ENCODE results near the gene RAP2C.

RAP2C gene

GRCh38 chrX:132219343-132219768 lies at the start of gene RAP2C:
RAP2C (minus strand) TSS chrX:132219447; CDS start chrX:132217268, 2,179 bp downstream.
- peak; percentile 49 for DNase-seq

GRCh38 chrX:132267392-132267791 lies 48.1 kb upstream of the RAP2C start:
- DNase-seq: no peak

- peak; percentile 19 for DNase-seq
Observed at GRCh38 chrX:132266583-132267355, 47.5 kb upstream of the RAP2C start.

- no peak for DNase-seq
Observed at GRCh38 chrX:132263127-132263526, 43.9 kb upstream of the RAP2C start.

- DNase-seq: no peak
Observed at GRCh38 chrX:132258509-132258908, 39.3 kb upstream of the RAP2C start.

GRCh38 chrX:132257116-132257515 lies 37.9 kb upstream of the RAP2C start:
- DNase-seq: no peak

- DNase-seq: no peak
Observed at GRCh38 chrX:132236121-132236520, 16.9 kb upstream of the RAP2C start.

- no peak for DNase-seq
Observed at GRCh38 chrX:132235488-132235887, 16.2 kb upstream of the RAP2C start.

GRCh38 chrX:132231587-132231986 lies 12.3 kb upstream of the RAP2C start:
- DNase-seq: no peak

- DNase-seq: no peak
Observed at GRCh38 chrX:132227383-132228112, 8.3 kb upstream of the RAP2C start.

- no peak for DNase-seq
Observed at GRCh38 chrX:132226169-132226568, 6.9 kb upstream of the RAP2C start.

GRCh38 chrX:132218100-132218812 lies 991 bp downstream of the RAP2C start:
- DNase-seq: peak; percentile 82

- DNase-seq: peak; percentile 75
Observed at GRCh38 chrX:132217203-132218073, 1.8 kb downstream of the RAP2C start.

GRCh38 chrX:132216806-132217202 lies 2.4 kb downstream of the RAP2C start:
- peak; percentile 10 for DNase-seq

- DNase-seq: no peak
Observed at GRCh38 chrX:132216283-132216682, 3.0 kb downstream of the RAP2C start.

- DNase-seq: no peak
Observed at GRCh38 chrX:132214518-132214917, 4.7 kb downstream of the RAP2C start.

- DNase-seq: no peak
Observed at GRCh38 chrX:132209527-132209926, 9.7 kb downstream of the RAP2C start.

- DNase-seq: no peak
Observed at GRCh38 chrX:132208422-132208821, 10.8 kb downstream of the RAP2C start.

GRCh38 chrX:132207996-132208395 lies 11.3 kb downstream of the RAP2C start:
- DNase-seq: no peak

- DNase-seq: no peak
Observed at GRCh38 chrX:132206259-132206658, 13.0 kb downstream of the RAP2C start.

GRCh38 chrX:132204629-132205028 lies 14.6 kb downstream of the RAP2C start:
- no peak for DNase-seq

GRCh38 chrX:132200976-132201375 lies 18.3 kb downstream of the RAP2C start:
- no peak for DNase-seq

- no peak for DNase-seq
Observed at GRCh38 chrX:132199941-132200340, 19.3 kb downstream of the RAP2C start.
